Spleen (tissue), 11 donors: Measurements from ENCODE around the gene SOWAHD. TPM values are rescaled to one million over a fixed set of nuclear protein-coding genes. Genes with fewer than 3 reads are reported as not detected.

Source experiments
- DNase-seq: peaks from one replicate; pipeline ENCODE4 v3.0.0-alpha.2; 2020
- H3K27ac ChIP-seq, 8 donors: fragments of 200-600 bp; sonication (generic) in 7 of 8; 1 replicate in 4 of 8; 2 replicates in 4 of 8; pipeline versions ENCODE4 v1.5.0 to v1.8.0; 2016 to 2021; ENCODE audit warnings: inconsistent platforms in 4 of 8, mild to moderate bottlenecking in 4 of 8, moderate library complexity in 1 of 8
- H3K27me3 ChIP-seq, 7 donors: fragments of 200-600 bp; sonication (generic) in 6 of 7; replicated peaks in 1 of 7; 1 replicate in 4 of 7; 2 replicates in 3 of 7; pipeline versions ENCODE4 v1.5.0 to v1.8.0; 2016 to 2021; ENCODE audit warnings: inconsistent platforms in 3 of 7, mild to moderate bottlenecking in 1 of 7
- H3K36me3 ChIP-seq, 6 donors: fragments of 200-600 bp; sonication (generic) in 5 of 6; 1 replicate in 4 of 6; 2 replicates in 2 of 6; pipeline versions ENCODE4 v1.5.0 to v1.8.0; 2016 to 2021; ENCODE audit warnings: inconsistent platforms in 2 of 6
- H3K4me1 ChIP-seq, 6 donors: fragments of 200-600 bp; sonication (generic) in 5 of 6; 1 replicate in 3 of 6; 2 replicates in 3 of 6; pipeline versions ENCODE4 v1.5.0 to v1.8.0; 2016 to 2021; ENCODE audit warnings: inconsistent platforms in 3 of 6
- H3K4me3 ChIP-seq, 8 donors: fragments of 200-600 bp; sonication (generic) in 7 of 8; 1 replicate in 4 of 8; 2 replicates in 4 of 8; pipeline versions ENCODE4 v1.5.0 to v1.8.0; 2016 to 2021; ENCODE audit warnings: inconsistent platforms in 4 of 8, mild to moderate bottlenecking in 4 of 8, moderate library complexity in 2 of 8
- H3K9me3 ChIP-seq, 8 donors: fragments of 200-600 bp; sonication (generic) in 7 of 8; 1 replicate in 4 of 8; 2 replicates in 4 of 8; pipeline versions ENCODE4 v1.5.0 to v1.8.0; 2016 to 2021; ENCODE audit warnings: inconsistent platforms in 4 of 8
- CTCF ChIP-seq, 11 experiments: fragments of 200-600 bp in 7 of 11; fragments of 450-650 bp in 4 of 11; sonication (generic) in 4 of 11; IDR thresholded peaks in 8 of 11; conservative IDR thresholded peaks in 3 of 11; 1 replicate in 7 of 11; 2 replicates in 4 of 11; pipeline versions ENCODE4 v1.4.0 to v1.8.0; 2016 to 2021; ENCODE audit warnings: antibody characterized with exemption in 11 of 11, inconsistent platforms in 4 of 11, mild to moderate bottlenecking in 1 of 11
- POLR2A ChIP-seq, 3 donors: fragments of 450-650 bp; IDR thresholded peaks; one replicate each; pipeline ENCODE4 v1.5.1; 2017; ENCODE audit warnings: antibody characterized with exemption in 3 of 3, mild to moderate bottlenecking in 1 of 3
- POLR2AphosphoS5 ChIP-seq, 3 donors: sonication (generic); formaldehyde crosslinking; IDR thresholded peaks; one replicate each; pipeline ENCODE4 v1.5.1; 2017; ENCODE audit warnings: antibody characterized with exemption in 3 of 3
- WGBS, 5 donors: extraction: QIAGEN DNeasy Blood & Tissue Kit in 3 of 5; methylation state at CpG; one replicate each; pipeline versions ENCODE4 v1.1.5 to v1.1.7; 2013 to 2018; 5-methylcytosine and 5-hydroxymethylcytosine counted together
- intact Hi-C: fragments of 100-400 bp; cut with DNase I; formaldehyde crosslinking; loops from one replicate; pipeline ENCODE4 v1.15.0; 2023; ENCODE audit warnings: low total_unique reads
- polyA plus RNA-seq, 3 donors: library from polyadenylated mRNA; stranded (reverse); fragments of 200-250 nt; gene quantifications; one replicate each; pipeline ENCODE4 v1.2.1, GENCODE V29; 2013
- total RNA-seq, 7 donors: library from RNA; depleted of rRNA in 3 of 7; stranded (reverse); fragments of >200 nt in 3 of 7; fragmentation: NEBNext Ultra II Directional in 4 of 7; extraction: Animal tissue kit (Norgen Biotek cat#: 25700) in 4 of 7; gene quantifications; one replicate each; pipeline versions ENCODE4 v1.1.0 to v1.2.1, GENCODE V29; 2016 to 2021
- donor health status: healthy with polysubstance abuse.
- donor health status: DM: no; HTN: no; CAD: no; lungs with moderate emphysema.
- donor health status: DM: no; HTN: no; CAD: no.
- donor health status: Bipolar disorder and iron deficiency.
- donor health status: healthy.
- donor health status: DM: no; HTN: no; CAD: no.
- donor health status: DM: yes; HTN: yes; CAD: no.

The SOWAHD gene
- total and polyA plus RNA-seq, 10 donors = 5.0 to 26.2 (median 8.7) TPM

GRCh38 chrX:119721926-119722325 lies 36.5 kb upstream of the SOWAHD start:
- intact Hi-C loops = no loop called here
- Histone ChIP-seq H3K9me3 (no peaks in the 10 kb centered on the region), H3K4me3 (no peak overlapping the region), H3K27me3 (no peaks in the 10 kb centered on the region), H3K4me1 (no peaks in the 10 kb centered on the region), H3K36me3 (no peaks in the 10 kb centered on the region), H3K27ac (no peak overlapping the region)
- WGBS, 5 donors = 74 to 94% (median 87%) methylated on average over 1 to 2 of the region's 2 CpGs
- DNase-seq = no peak
- TF ChIP-seq POLR2A (IDR thresholded peaks at IDR 0.05) = no peak
- no peak for TF ChIP-seq POLR2AphosphoS5 (IDR thresholded peaks at IDR 0.05)
- TF ChIP-seq CTCF (IDR thresholded peaks at IDR 0.05 in 8 of 11, conservative IDR thresholded peaks at IDR 0.05 in 3 of 11) = no peak

GRCh38 chrX:119726900-119727555 lies 31.4 kb upstream of the SOWAHD start:
- DNase-seq = peak; percentile 46
- intact Hi-C loops = loop anchor here (5.0 kb wide), 1 partner anchor 210 kb away; no protein-coding TSS in a partner anchor

GRCh38 chrX:119728487-119728886 lies 29.9 kb upstream of the SOWAHD start:
- Histone ChIP-seq H3K4me1 (peaks cover 0 to 10% (median 3%) of the 10 kb centered on the region in 6 donors), H3K27ac (no peak overlapping the region), H3K36me3 (no peaks in the 10 kb centered on the region), H3K9me3 (no peaks in the 10 kb centered on the region), H3K27me3 (no peaks in the 10 kb centered on the region), H3K4me3 (no peak overlapping the region)
- DNase-seq = peak; percentile 40
- TF ChIP-seq CTCF (IDR thresholded peaks at IDR 0.05 in 8 of 11, conservative IDR thresholded peaks at IDR 0.05 in 3 of 11) (no peak), POLR2AphosphoS5 (IDR thresholded peaks at IDR 0.05) (no peak), POLR2A (IDR thresholded peaks at IDR 0.05) (no peak)
- 56 to 94% (median 68%) methylated on average over 4 to 5 of the region's 5 CpGs for WGBS, 5 donors
- intact Hi-C loops = loop anchor here (5.0 kb wide), 1 partner anchor 211 kb away; no protein-coding TSS in a partner anchor

More at GRCh38 chrX:119726900-119727555, 31.4 kb upstream of the SOWAHD start:
- H3K4me3 ChIP-seq = no peak overlapping the region
- 47 to 77% (median 60%) methylated on average over 7 of the region's 7 CpGs for WGBS, 5 donors
- no peaks in the 10 kb centered on the region for H3K27me3 ChIP-seq
- peak overlapping the region in 2 of 8 donors; percentile 9 to 53 for H3K27ac ChIP-seq
- H3K9me3 ChIP-seq = no peaks in the 10 kb centered on the region
- H3K4me1 ChIP-seq = peaks cover 0 to 10% (median 3%) of the 10 kb centered on the region in 6 donors
- TF ChIP-seq POLR2A (IDR thresholded peaks at IDR 0.05) (no peak), POLR2AphosphoS5 (IDR thresholded peaks at IDR 0.05) (no peak), CTCF (IDR thresholded peaks at IDR 0.05 in 8 of 11, conservative IDR thresholded peaks at IDR 0.05 in 3 of 11) (no peak)
- no peaks in the 10 kb centered on the region for H3K36me3 ChIP-seq

- Histone ChIP-seq H3K9me3 (no peaks in the 10 kb centered on the region), H3K36me3 (no peaks in the 10 kb centered on the region), H3K27ac (no peak overlapping the region), H3K4me3 (peak overlapping the region in 1 of 8 donors; percentile 21), H3K27me3 (no peaks in the 10 kb centered on the region), H3K4me1 (peaks cover 0 to 10% (median 3%) of the 10 kb centered on the region in 6 donors)
- WGBS, 5 donors = 29 to 42% (median 31%) methylated on average over 12 to 14 of the region's 14 CpGs
- intact Hi-C loops = loop anchor here (5.0 kb wide), 2 partner anchors 117 to 212 kb away; no protein-coding TSS in a partner anchor
- peak; percentile 76 for DNase-seq
- TF ChIP-seq CTCF (IDR thresholded peaks at IDR 0.05 in 8 of 11, conservative IDR thresholded peaks at IDR 0.05 in 3 of 11) = peak; percentile 24 to 76 (median 68)
- peak in 1 of 3 donors; percentile 43 for TF ChIP-seq POLR2AphosphoS5 (IDR thresholded peaks at IDR 0.05)
- no peak for TF ChIP-seq POLR2A (IDR thresholded peaks at IDR 0.05)
Observed at GRCh38 chrX:119729408-119730201, 28.8 kb upstream of the SOWAHD start.
